Left ventricle myocardium inferior (tissue), 1 donor: Measurements from ENCODE around the gene IL17RA. TPM values are rescaled to one million over a fixed set of nuclear protein-coding genes. Genes with fewer than 3 reads are reported as not detected.

Experiments used
- DNase-seq: peaks from one replicate; pipeline ENCODE4 v3.0.0-alpha.2; 2020
- H3K27ac ChIP-seq: fragments of 200-600 bp; replicated peaks from 2 replicates; pipeline ENCODE4 v1.8.0; 2021
- H3K27me3 ChIP-seq: fragments of 200-600 bp; 2 replicates; pipeline ENCODE4 v1.8.0; 2021; ENCODE audit warnings: low read depth
- H3K36me3 ChIP-seq: fragments of 200-600 bp; 2 replicates; pipeline ENCODE4 v1.8.0; 2021
- H3K4me1 ChIP-seq: fragments of 200-600 bp; 2 replicates; pipeline ENCODE4 v1.8.0; 2021
- H3K4me3 ChIP-seq: fragments of 200-600 bp; 2 replicates; pipeline ENCODE4 v1.8.0; 2021; ENCODE audit warnings: mild to moderate bottlenecking, moderate library complexity
- H3K9me3 ChIP-seq: fragments of 200-600 bp; replicated peaks from 2 replicates; pipeline ENCODE4 v1.8.0; 2021
- CTCF ChIP-seq: fragments of 200-600 bp; IDR thresholded peaks from 2 replicates; pipeline ENCODE4 v1.8.0; 2021; ENCODE audit warnings: antibody characterized with exemption, mild to moderate bottlenecking, borderline replicate concordance
- intact Hi-C: fragments of 100-400 bp; cut with micrococcal nuclease; formaldehyde crosslinking; loops from one replicate; pipeline ENCODE4 v1.11.0; 2022
- total RNA-seq: library from RNA; stranded (reverse); fragmentation: NEBNext Ultra II Directional; extraction: Animal tissue kit (Norgen Biotek cat#: 25700); gene quantifications from one replicate; pipeline ENCODE4 v1.2.1, GENCODE V29; 2021
- donor health status: DM: no; HTN: yes; CAD: no; lungs with severe emphysema.

Gene IL17RA
- total RNA-seq, 1 donor from 2014 or later: 7.6 TPM

GRCh38 chr22:17107547-17107810 lies 22.7 kb downstream of the IL17RA start:
- Histone ChIP-seq H3K27me3 (no peaks in the 10 kb centered on the region), H3K9me3 (no peaks in the 10 kb centered on the region), H3K36me3 (peaks cover 53% of the 10 kb centered on the region), H3K4me1 (no peaks in the 10 kb centered on the region), H3K27ac (peak overlapping the region; percentile 25), H3K4me3 (no peak overlapping the region)
- intact Hi-C loops: no loop called here
- no peak for DNase-seq
- TF ChIP-seq CTCF: no peak

- peaks cover 43% of the 10 kb centered on the region for H3K36me3 ChIP-seq
- no peak overlapping the region for H3K27ac ChIP-seq
- DNase-seq: no peak
- no peaks in the 10 kb centered on the region for H3K27me3 ChIP-seq
- H3K9me3 ChIP-seq: no peaks in the 10 kb centered on the region
- intact Hi-C loops: no loop called here
- H3K4me1 ChIP-seq: no peaks in the 10 kb centered on the region
- TF ChIP-seq CTCF: no peak
- H3K4me3 ChIP-seq: no peak overlapping the region
Observed at GRCh38 chr22:17108256-17109112, 23.7 kb downstream of the IL17RA start.

- DNase-seq: no peak
- no peaks in the 10 kb centered on the region for H3K4me1 ChIP-seq
- intact Hi-C loops: no loop called here
Observed at GRCh38 chr22:17109113-17109865, 24.5 kb downstream of the IL17RA start.

GRCh38 chr22:17109976-17110375 lies 25.2 kb downstream of the IL17RA start:
- no peaks in the 10 kb centered on the region for H3K9me3 ChIP-seq
- H3K27ac ChIP-seq: no peak overlapping the region
- no peaks in the 10 kb centered on the region for H3K4me1 ChIP-seq
- intact Hi-C loops: no loop called here
- no peaks in the 10 kb centered on the region for H3K27me3 ChIP-seq
- peaks cover 35% of the 10 kb centered on the region for H3K36me3 ChIP-seq
- no peak for DNase-seq
- TF ChIP-seq CTCF: no peak
- no peak overlapping the region for H3K4me3 ChIP-seq

More at GRCh38 chr22:17109113-17109865, 24.5 kb downstream of the IL17RA start:
- H3K27me3 ChIP-seq: no peaks in the 10 kb centered on the region
- TF ChIP-seq CTCF: no peak
- H3K36me3 ChIP-seq: peaks cover 41% of the 10 kb centered on the region
- H3K4me3 ChIP-seq: no peak overlapping the region
- H3K27ac ChIP-seq: no peak overlapping the region
- no peaks in the 10 kb centered on the region for H3K9me3 ChIP-seq

- Histone ChIP-seq H3K4me1 (no peaks in the 10 kb centered on the region), H3K36me3 (peaks cover 30% of the 10 kb centered on the region), H3K9me3 (no peaks in the 10 kb centered on the region), H3K27me3 (no peaks in the 10 kb centered on the region), H3K27ac (no peak overlapping the region), H3K4me3 (no peak overlapping the region)
- intact Hi-C loops: no loop called here
- no peak for TF ChIP-seq CTCF
- DNase-seq: no peak
Observed at GRCh38 chr22:17110791-17111550, 26.2 kb downstream of the IL17RA start.
